Transverse colon (tissue), 4 donors: ENCODE measurements around the gene ADK.

Experiments
- CTCF ChIP-seq, 5 experiments: fragments of 200-600 bp in 3 of 5; fragments of 450-650 bp in 2 of 5; sonication (generic) in 3 of 5; IDR thresholded peaks; 1 replicate in 2 of 5; 2 replicates in 3 of 5; pipeline ENCODE4 v1.5.1; 2016 to 2017; ENCODE audit warnings: antibody characterized with exemption in 5 of 5, inconsistent platforms in 3 of 5, mild to moderate bottlenecking in 2 of 5, moderate library complexity in 1 of 5
- EP300 ChIP-seq: sonication (generic); formaldehyde crosslinking; IDR thresholded peaks from one replicate; pipeline ENCODE4 v1.6.1; 2017; ENCODE audit warnings: antibody characterized with exemption, low read depth
- POLR2A ChIP-seq: fragments of 450-650 bp; IDR thresholded peaks from one replicate; pipeline ENCODE4 v1.6.1; 2016; ENCODE audit warnings: antibody characterized with exemption, mild to moderate bottlenecking, moderate library complexity
- POLR2AphosphoS5 ChIP-seq, 3 donors: sonication (generic); formaldehyde crosslinking; IDR thresholded peaks; one replicate each; pipeline ENCODE4 v1.6.1; 2016; ENCODE audit warnings: antibody characterized with exemption in 3 of 3

DNA sequence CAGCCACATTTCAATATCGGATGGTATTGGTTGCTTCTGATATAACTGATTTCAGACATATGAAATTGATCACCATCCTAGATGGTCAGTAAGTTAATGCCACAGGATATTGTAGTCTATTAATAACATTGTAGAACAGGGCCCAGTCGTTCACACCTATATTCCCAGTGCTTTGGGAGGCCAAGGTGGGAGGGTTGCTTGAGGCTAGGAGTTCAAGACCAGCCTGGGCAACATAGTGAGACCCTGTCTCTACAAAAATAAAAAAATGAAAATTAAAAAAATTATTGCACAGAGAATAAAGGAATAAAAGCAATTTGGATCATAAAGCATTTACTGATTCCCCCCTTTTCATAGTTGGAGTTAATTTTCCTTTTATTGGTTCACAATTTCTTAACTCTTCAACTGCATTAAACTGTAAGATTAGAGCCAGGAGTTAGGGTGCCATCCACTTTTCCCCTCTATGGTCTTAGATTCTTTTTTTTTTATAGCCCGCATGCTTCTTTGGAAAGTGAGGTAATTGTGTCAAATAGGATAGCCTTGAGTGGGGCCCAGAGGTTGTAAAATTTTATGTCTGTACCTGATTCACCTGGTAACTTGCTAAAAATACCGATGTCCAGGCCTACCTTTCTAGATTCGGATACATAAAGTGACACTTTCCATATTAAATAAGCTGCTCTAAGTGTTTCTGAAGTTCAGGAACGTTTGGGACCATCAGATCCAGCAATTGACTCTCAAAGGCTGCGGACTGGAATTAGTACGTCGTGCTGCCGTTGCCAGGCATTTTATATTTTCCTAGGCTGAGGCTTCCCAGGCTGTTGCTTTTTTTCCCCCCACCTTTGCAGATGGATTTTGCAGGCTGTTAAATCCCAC is 24.7 kb downstream of the ADK start:
- TF ChIP-seq CTCF (IDR thresholded peaks at IDR 0.05) (no peak), POLR2A (no peak), EP300 (no peak), POLR2AphosphoS5 (IDR thresholded peaks at IDR 0.05) (no peak)
